IMR-90 (cell line): ENCODE data around the gene HERC5. TPM values are rescaled to one million over a fixed set of nuclear protein-coding genes. Genes with fewer than 3 reads are reported as not detected.

Source experiments
- ATAC-seq: fragments of 200-7000 bp; cut with Tn5 transposase; 2 replicates; pipeline ENCODE4 v1.9.1; 2020; ENCODE audit warnings: low read depth, mild to moderate bottlenecking, moderate library complexity
- BruUV-seq: library from RNA; stranded (reverse); fragments of 400-500 nt; replicated peaks from 2 replicates; lab custom pipeline; 2021; lab: Mats Ljungman, UMichigan
- CTCF ChIA-PET: fragments of 300-600 bp; formaldehyde crosslinking; extraction: SDS; loops from one replicate; lab custom pipeline; 2021; ENCODE audit warnings: antibody characterized with exemption; lab: Yijun Ruan, JAX
- POLR2A ChIA-PET: fragments of 300-600 bp; sonication (Branson Sonifier 250); formaldehyde crosslinking; loops from one replicate; lab custom pipeline; 2022; ENCODE audit warnings: antibody characterized with exemption; ENCODE audit not compliant: unreplicated experiment; lab: Charles Lee
- DNase-seq: peaks from one replicate; pipeline ENCODE4 v3.0.0; 2013
- H2AFZ ChIP-seq: replicated peaks from 2 replicates; pipeline ENCODE3; 2013; ENCODE audit warnings: low read length, mild to moderate bottlenecking; ENCODE audit not compliant: poor library complexity
- H2AK5ac ChIP-seq: 2 replicates; pipeline ENCODE4 v1.6.1; 2013; ENCODE audit warnings: low read depth, low read length, inconsistent platforms
- H2AK9ac ChIP-seq: replicated peaks from 2 replicates; pipeline ENCODE3; 2013; ENCODE audit warnings: mild to moderate bottlenecking, low read depth, low read length, moderate library complexity; ENCODE audit not compliant: poor library complexity
- H2BK120ac ChIP-seq: 2 replicates; pipeline ENCODE4 v1.6.1; 2013; ENCODE audit warnings: low read depth, low read length, inconsistent platforms
- H2BK15ac ChIP-seq: 3 replicates; pipeline ENCODE4 v1.6.1; 2013; ENCODE audit warnings: low read depth, low read length, inconsistent platforms
- H2BK20ac ChIP-seq: 2 replicates; pipeline ENCODE4 v1.6.1; 2013; ENCODE audit warnings: low read depth, mild to moderate bottlenecking, inconsistent platforms, low read length, moderate library complexity
- H2BK5ac ChIP-seq: 2 replicates; pipeline ENCODE4 v1.6.1; 2013; ENCODE audit warnings: mild to moderate bottlenecking, low read depth, low read length, inconsistent platforms; ENCODE audit not compliant: poor library complexity, severe bottlenecking
- H3K14ac ChIP-seq: replicated peaks from 2 replicates; pipeline ENCODE4 v1.6.1; 2013; ENCODE audit warnings: low read depth, low read length, inconsistent platforms
- H3K18ac ChIP-seq: 2 replicates; pipeline ENCODE4 v1.6.1; 2013; ENCODE audit warnings: low read depth, low read length, control low read depth
- H3K23ac ChIP-seq: 2 replicates; pipeline ENCODE4 v1.6.1; 2013; ENCODE audit warnings: low read depth, low read length, inconsistent platforms
- H3K27ac ChIP-seq: 2 replicates; pipeline ENCODE4 v1.5.1; 2013; ENCODE audit warnings: mild to moderate bottlenecking, control low read depth, low read length; ENCODE audit not compliant: insufficient read depth
- H3K27me3 ChIP-seq: 2 replicates; pipeline ENCODE4 v1.6.1; 2013; ENCODE audit warnings: low read length; ENCODE audit not compliant: control insufficient read depth, insufficient read depth
- H3K36me3 ChIP-seq: 2 replicates; pipeline ENCODE4 v1.6.1; 2013; ENCODE audit warnings: low read length, mixed read lengths; ENCODE audit not compliant: control insufficient read depth, insufficient read depth
- H3K4ac ChIP-seq: 2 replicates; pipeline ENCODE4 v1.6.1; 2013; ENCODE audit warnings: low read depth, low read length, inconsistent platforms
- H3K4me1 ChIP-seq: 2 replicates; pipeline ENCODE4 v1.6.1; 2013; ENCODE audit warnings: low read length, mixed read lengths; ENCODE audit not compliant: control insufficient read depth, insufficient read depth
- H3K4me2 ChIP-seq: 2 replicates; pipeline ENCODE4 v1.6.1; 2013; ENCODE audit warnings: low read depth, mild to moderate bottlenecking, control low read depth, low read length, moderate library complexity
- H3K4me3 ChIP-seq: 2 replicates; pipeline ENCODE4 v1.5.1; 2013; ENCODE audit warnings: low read depth, mild to moderate bottlenecking, control low read depth, low read length, moderate library complexity; ENCODE audit not compliant: insufficient read depth
- H3K56ac ChIP-seq: 2 replicates; pipeline ENCODE4 v1.6.1; 2013; ENCODE audit warnings: low read length, inconsistent platforms; ENCODE audit not compliant: insufficient read depth; ENCODE audit errors: extremely low read depth
- H3K79me1 ChIP-seq, 2 experiments: 2 replicates each; pipeline ENCODE4 v1.6.1; 2013; ENCODE audit warnings: low read length in 2 of 2, inconsistent platforms in 1 of 2, low read depth in 1 of 2
- H3K9ac ChIP-seq: 2 replicates; pipeline ENCODE4 v1.6.1; 2013; ENCODE audit warnings: low read depth, low read length, control low read depth
- H3K9me1 ChIP-seq: 2 replicates; pipeline ENCODE4 v1.6.1; 2013; ENCODE audit warnings: low read length, inconsistent platforms; ENCODE audit not compliant: insufficient read depth
- H3K9me3 ChIP-seq: 2 replicates; pipeline ENCODE4 v1.6.1; 2013; ENCODE audit warnings: low read length; ENCODE audit not compliant: control insufficient read depth, insufficient read depth
- H4K20me1 ChIP-seq: 2 replicates; pipeline ENCODE4 v1.6.1; 2013; ENCODE audit warnings: low read length, inconsistent platforms; ENCODE audit not compliant: insufficient read depth
- H4K5ac ChIP-seq: 2 replicates; pipeline ENCODE4 v1.6.1; 2013; ENCODE audit warnings: mild to moderate bottlenecking, low read depth, low read length, control low read depth
- H4K8ac ChIP-seq, 2 experiments: 2 replicates each; pipeline ENCODE4 v1.6.1; 2013; ENCODE audit warnings: low read depth in 2 of 2, low read length in 2 of 2, control low read depth in 1 of 2, inconsistent platforms in 1 of 2
- H4K91ac ChIP-seq: 2 replicates; pipeline ENCODE4 v1.6.1; 2013; ENCODE audit warnings: low read depth, low read length, inconsistent platforms; ENCODE audit not compliant: insufficient read depth
- MAFK ChIP-seq: IDR thresholded peaks from 2 replicates; pipeline ENCODE4 v1.6.1; 2012; ENCODE audit warnings: low read depth, low read length, improper control_type of control experiment
- RAD21 ChIP-seq: IDR thresholded peaks from 2 replicates; pipeline ENCODE4 v1.6.1; 2012; ENCODE audit warnings: low read length, improper control_type of control experiment
- SMC3 ChIP-seq: fragments of 150-350 bp; IDR thresholded peaks from 2 replicates; pipeline ENCODE4 v1.6.1; 2016; ENCODE audit warnings: low read depth, mild to moderate bottlenecking, antibody characterized with exemption, low read length, moderate library complexity
- WGBS, 2 experiments: methylation state at CpG; one replicate each; pipeline versions ENCODE4 v1.1.5 to v1.1.7; 2013; ENCODE audit warnings: missing lambda C conversion rate in 2 of 2; ENCODE audit not compliant: insufficient read length in 1 of 2; ENCODE audit errors: extremely low coverage in 2 of 2; 5-methylcytosine and 5-hydroxymethylcytosine counted together
- dilution Hi-C: fragments of 300-500 bp; cut with HindIII; formaldehyde crosslinking; loops from one replicate; pipeline ENCODE4 v1.14.3; 2018; ENCODE audit warnings: low sequenced_read_pairs; ENCODE audit not compliant: unreplicated experiment
- in situ Hi-C: fragments of 300-500 bp; cut with MboI; formaldehyde crosslinking; loops from 3 replicates; pipeline ENCODE4 v1.14.3; 2019; ENCODE audit warnings: low sequenced_read_pairs, inconsistent platforms, mixed read lengths
- intact Hi-C: fragments of 100-400 bp; cut with micrococcal nuclease; formaldehyde crosslinking; loops from 2 replicates; pipeline ENCODE4 v1.10.0; 2022
- polyA plus RNA-seq, 3 experiments: library from polyadenylated mRNA; depleted of rRNA; stranded (reverse); fragments of >200 nt; gene quantifications; 2 replicates each; pipeline ENCODE4 v1.2.3, GENCODE V29; 2012; ENCODE audit warnings: low replicate concordance in 1 of 3
- total RNA-seq: library from RNA; depleted of rRNA; stranded (reverse); fragments of >200 nt; gene quantifications from 2 replicates; pipeline ENCODE4 v1.2.3, GENCODE V29; 2012
- TF ChIP-seq, protein P1 (sequence below): conservative IDR thresholded peaks from 2 replicates; pipeline ENCODE4 v1.5.1; 2012; ENCODE audit warnings: mild to moderate bottlenecking, low read depth, low read length, improper control_type of control experiment

The HERC5 gene
- total and polyA plus RNA-seq, 2 of the 4 experiments (the other 2 are of a cell fraction), result under 0.01 TPM; not detected in 1

- BruUV-seq, result no TSS peak
- no peak overlapping the region for H2BK5ac ChIP-seq
- dilution Hi-C loops (no loop called here), in situ Hi-C loops (loop anchor here (5.0 to 25.0 kb wide), 3 partner anchors 283 to 586 kb away; partner anchors contain the start of gene TIGD2), intact Hi-C loops (loop anchor here (1.0 kb wide), 1 partner anchor 130 kb away; no protein-coding TSS in a partner anchor)
- no peak overlapping the region for H3K18ac ChIP-seq
- H3K4me3 ChIP-seq, result no peak overlapping the region
- TF ChIP-seq, protein P1, sequence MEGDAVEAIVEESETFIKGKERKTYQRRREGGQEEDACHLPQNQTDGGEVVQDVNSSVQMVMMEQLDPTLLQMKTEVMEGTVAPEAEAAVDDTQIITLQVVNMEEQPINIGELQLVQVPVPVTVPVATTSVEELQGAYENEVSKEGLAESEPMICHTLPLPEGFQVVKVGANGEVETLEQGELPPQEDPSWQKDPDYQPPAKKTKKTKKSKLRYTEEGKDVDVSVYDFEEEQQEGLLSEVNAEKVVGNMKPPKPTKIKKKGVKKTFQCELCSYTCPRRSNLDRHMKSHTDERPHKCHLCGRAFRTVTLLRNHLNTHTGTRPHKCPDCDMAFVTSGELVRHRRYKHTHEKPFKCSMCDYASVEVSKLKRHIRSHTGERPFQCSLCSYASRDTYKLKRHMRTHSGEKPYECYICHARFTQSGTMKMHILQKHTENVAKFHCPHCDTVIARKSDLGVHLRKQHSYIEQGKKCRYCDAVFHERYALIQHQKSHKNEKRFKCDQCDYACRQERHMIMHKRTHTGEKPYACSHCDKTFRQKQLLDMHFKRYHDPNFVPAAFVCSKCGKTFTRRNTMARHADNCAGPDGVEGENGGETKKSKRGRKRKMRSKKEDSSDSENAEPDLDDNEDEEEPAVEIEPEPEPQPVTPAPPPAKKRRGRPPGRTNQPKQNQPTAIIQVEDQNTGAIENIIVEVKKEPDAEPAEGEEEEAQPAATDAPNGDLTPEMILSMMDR, result peak; percentile 42
- TF ChIP-seq SMC3, result peak; percentile 42; the same call in 1 of the 2 replicates
- no peak for TF ChIP-seq MAFK
- peak; percentile 48 for TF ChIP-seq RAD21
- no CpG with 5 or more reads among the region's 3 CpGs for WGBS, 2 experiments
- no peaks in the 10 kb centered on the region for H4K20me1 ChIP-seq
- no peak overlapping the region for H4K8ac ChIP-seq
- no peak overlapping the region for H3K27ac ChIP-seq
- H2AK9ac ChIP-seq, result no peak overlapping the region
- no peak overlapping the region for H2BK20ac ChIP-seq
- no peak overlapping the region for H2AFZ ChIP-seq
- H4K91ac ChIP-seq, result no peak overlapping the region
- no peaks in the 10 kb centered on the region for H3K36me3 ChIP-seq
- H3K23ac ChIP-seq, result no peak overlapping the region
- no peak overlapping the region for H3K56ac ChIP-seq
- POLR2A ChIA-PET, result no interaction called here
- CTCF ChIA-PET, result interaction anchor here (1.5 kb wide), 1 partner anchor 11 kb away, joined by 7 read pairs; no protein-coding TSS in a partner anchor
- ATAC-seq (no peak), DNase-seq (no peak)
- peaks cover 6 to 21% of the 10 kb centered on the region in 2 experiments; a peak in 3 of 4 replicates for H3K79me1 ChIP-seq
- no peak overlapping the region for H3K14ac ChIP-seq
- no peak overlapping the region for H3K9ac ChIP-seq
- H2BK120ac ChIP-seq, result 0 out of 2 replicates have a peak overlapping the region, but pooled peaks have one; percentile 13
- 0 out of 2 replicates have a peak overlapping the region, but pooled peaks have one; percentile 22 for H3K4ac ChIP-seq
- H4K5ac ChIP-seq, result no peak overlapping the region
- H3K9me1 ChIP-seq, result 0 out of 2 replicates have a peak, but pooled peaks cover 2% of the 10 kb centered on the region
- H2AK5ac ChIP-seq, result no peak overlapping the region
- no peaks in the 10 kb centered on the region for H3K27me3 ChIP-seq
- H3K9me3 ChIP-seq, result no peaks in the 10 kb centered on the region
- H3K4me2 ChIP-seq, result no peak overlapping the region
- H2BK15ac ChIP-seq, result no peak overlapping the region
- peaks cover 5% of the 10 kb centered on the region for H3K4me1 ChIP-seq
Observed at GRCh38 chr4:88528861-88529260, 71.9 kb downstream of the HERC5 start.
